ENCODE results near the gene TPCN1.
A peak's percentile ranks its signal among the peaks of the same experiment; 100 is the strongest.

TPCN1 gene

DNA sequence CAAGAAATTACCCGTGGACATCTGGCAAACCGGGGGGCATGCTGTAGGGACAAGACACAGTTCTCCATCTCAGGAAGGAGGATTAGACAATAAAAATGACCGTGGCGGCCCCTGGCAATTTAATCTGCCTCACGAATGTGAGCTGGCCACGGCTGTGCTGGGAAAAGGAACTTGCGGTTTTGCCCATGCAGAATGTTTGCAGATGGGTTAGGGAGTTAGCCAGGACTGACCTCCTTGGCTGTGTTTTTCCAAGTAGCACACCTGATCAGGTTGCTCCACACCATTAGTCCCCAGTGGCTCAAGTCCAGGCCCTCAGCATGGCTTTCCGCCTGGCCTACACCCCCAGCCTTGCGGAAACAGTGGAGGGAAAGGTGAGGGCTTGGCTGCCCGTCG is 20.8 kb downstream of the TPCN1 start:
- no peak for DNase-seq (ENCODE audit: low spot score)

DNA sequence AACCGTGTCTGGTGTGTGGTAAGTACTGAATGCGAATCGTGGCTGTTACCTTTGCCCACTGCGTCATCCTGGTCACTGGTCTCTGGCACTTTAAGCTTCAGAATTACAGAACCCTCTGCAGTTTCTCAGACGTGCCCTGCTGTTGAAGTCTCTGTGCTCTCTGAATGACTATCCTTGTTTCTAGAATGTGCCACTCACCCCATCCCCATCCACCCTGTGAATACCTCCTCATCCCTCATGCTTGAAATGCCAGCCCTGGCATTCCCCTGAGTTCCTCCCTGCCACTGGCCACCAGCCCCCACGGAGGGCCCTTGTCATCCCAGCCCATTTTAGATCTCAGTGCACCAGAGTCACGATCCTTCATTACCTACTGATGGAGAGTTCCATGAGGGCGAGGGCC is 21.3 kb downstream of the TPCN1 start:
- no peak for DNase-seq (ENCODE audit: low spot score)

DNA sequence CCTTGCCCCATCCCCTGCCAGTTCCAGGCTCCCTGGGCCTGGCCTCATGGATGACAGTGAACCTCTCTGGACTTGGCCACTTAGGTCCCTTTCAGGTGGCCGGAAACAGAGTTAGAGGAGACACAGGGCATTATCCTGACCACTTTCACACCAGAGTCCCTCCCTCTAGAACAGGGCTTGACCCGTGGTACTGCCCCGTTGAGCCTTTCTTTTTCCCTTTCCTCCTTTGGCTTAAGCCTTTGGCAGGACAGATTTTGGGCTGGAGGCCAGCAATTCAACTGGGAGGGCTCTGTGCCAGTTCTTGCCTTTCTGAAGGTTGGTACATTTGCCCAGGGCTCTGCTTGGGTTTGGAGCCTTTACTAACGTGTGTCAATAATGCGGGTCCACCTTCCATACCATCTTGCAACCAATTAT is 22.8 kb downstream of the TPCN1 start:
- no peak for DNase-seq (ENCODE audit: low spot score)

DNA sequence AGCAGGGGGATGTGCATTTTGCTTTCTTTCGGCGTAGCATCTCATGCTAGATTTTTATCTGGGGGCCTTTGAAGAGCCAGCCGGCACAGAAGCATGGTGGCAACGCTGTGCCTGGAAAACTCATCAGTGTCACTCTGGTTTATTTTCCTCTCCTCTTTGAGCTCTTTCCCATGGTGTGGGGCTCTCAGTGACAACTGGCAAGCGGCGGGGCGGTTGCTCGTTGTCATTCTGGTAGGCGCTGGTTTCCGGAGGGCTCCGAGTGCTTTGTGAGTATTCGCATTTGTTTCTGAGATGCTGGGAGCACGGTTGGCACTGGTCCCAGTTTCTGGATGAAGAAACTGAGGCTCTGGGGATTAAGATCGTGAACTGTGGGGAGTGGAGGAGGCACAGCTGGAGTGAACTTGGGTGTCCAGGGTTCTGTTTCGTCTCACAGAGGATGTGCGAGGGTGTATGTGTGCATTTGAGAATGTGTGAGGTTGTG is 23.3 kb downstream of the TPCN1 start:
- no peak for DNase-seq (ENCODE audit: low spot score)

DNA sequence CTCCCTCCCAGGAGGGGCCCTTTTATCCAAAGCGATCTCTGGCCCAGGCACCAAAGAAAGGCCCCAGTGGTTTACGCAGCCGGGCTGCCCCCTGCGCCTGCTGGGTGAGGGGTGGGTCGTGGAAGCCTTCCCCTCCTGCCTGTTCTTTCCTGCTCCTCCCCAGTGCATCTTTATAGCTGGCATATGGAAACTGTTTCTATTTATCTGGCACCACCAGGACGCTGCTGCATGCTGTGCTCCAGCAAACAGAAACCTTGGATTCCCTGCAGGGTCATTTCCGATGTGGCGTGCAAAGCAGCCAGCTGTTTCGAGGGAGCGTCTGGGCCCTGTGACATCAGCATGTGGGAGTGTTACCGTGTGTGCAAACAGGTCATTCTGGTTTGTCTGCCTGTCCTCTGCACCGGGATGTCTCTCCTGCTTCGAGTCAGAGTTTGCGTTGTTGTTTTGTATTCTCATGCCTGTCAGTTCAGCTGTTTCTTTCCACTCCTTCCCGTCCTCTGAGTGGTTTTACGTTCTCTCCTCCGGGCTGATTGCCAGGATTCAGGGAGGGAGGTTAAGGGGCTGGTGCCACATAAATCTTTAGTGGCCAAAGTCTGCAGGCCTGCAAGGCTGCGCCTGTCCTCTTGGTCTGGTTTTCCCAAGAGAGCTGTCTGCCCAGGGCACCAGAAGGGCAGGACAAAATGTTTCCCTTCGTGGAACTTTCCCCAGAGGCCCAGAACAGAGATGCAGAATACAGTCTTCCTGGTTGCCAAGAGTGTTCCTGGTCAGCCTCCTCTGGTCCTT is 24.6 kb downstream of the TPCN1 start:
- peak; percentile 91 for DNase-seq (ENCODE audit: low spot score)

DNA sequence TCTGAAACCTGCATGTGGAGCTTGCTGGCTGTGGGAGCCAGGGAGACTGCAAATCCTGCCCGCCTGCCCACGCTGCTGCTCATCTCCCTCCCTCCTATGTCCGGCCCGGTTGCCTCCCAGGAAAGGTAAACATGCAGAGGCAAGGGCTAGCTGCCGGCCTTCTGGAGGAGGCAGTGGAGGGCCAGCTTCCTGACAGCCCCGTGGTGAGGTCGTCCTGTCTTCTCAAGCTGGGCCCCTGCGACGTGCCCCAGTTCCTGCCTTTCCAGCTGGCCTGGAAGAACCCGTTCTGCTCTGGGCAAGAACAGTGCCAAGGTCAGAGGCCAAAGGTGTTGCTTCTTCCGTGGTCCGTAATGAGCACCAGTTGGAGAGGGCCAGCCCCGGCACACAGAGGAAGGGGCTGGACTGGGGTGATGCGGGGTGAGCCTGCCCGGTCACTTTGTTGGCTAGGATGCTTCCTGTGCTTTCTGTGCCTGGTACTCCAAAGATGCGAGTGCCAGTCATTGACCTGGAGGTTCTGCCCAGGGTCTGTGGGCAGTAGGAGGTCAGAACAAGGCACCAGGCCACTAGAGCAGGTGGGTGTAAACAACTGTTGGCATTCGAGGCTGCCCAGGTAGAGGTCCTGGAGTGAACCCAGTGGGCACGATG is 25.3 kb downstream of the TPCN1 start:
- no peak for DNase-seq (ENCODE audit: low spot score)

DNA sequence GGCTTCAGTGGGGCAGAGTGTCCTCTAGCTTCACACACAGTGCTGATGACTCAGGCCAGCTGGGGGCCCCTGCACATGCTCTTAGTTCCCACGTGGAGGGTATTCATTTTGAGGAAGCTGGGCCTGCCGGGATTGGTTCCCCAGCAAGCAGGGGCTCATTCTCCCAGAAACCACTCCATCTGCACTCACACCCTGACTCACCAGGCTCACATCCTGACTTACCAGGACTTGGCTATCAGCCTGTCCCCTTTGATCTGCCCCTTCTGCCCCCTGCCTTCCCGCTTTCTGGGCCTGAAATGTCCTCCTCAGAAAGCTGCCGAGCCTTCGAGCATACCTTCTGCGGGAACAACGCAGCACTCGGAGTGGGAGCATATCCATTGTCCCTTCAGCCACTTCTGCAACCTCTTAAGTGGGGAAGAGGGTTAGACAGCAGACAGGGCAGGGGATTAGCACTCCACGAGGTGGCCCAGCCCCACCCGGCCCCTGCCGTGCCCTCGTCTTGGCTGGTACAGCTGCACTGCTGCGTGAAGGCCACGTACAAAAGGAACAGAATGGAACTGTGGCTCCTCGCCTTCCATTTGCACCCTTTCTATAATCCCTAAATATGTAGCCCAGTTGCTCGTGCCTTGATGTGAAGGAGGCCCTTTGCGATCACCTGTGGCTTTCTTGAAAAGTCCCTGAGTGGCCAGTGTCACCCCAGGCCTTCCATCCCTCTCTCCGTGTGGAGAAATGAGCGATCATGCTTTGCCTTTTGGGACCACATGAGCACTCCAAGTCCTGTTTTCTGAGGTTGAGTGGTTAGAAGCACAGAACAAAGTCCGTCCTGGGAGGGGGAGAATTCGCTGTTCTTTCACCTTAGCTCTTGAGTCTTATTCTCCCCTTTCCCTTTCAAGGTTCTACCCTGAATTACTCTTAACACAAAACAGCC is 26.1 kb downstream of the TPCN1 start:
- DNase-seq (ENCODE audit: low spot score): no peak

DNA sequence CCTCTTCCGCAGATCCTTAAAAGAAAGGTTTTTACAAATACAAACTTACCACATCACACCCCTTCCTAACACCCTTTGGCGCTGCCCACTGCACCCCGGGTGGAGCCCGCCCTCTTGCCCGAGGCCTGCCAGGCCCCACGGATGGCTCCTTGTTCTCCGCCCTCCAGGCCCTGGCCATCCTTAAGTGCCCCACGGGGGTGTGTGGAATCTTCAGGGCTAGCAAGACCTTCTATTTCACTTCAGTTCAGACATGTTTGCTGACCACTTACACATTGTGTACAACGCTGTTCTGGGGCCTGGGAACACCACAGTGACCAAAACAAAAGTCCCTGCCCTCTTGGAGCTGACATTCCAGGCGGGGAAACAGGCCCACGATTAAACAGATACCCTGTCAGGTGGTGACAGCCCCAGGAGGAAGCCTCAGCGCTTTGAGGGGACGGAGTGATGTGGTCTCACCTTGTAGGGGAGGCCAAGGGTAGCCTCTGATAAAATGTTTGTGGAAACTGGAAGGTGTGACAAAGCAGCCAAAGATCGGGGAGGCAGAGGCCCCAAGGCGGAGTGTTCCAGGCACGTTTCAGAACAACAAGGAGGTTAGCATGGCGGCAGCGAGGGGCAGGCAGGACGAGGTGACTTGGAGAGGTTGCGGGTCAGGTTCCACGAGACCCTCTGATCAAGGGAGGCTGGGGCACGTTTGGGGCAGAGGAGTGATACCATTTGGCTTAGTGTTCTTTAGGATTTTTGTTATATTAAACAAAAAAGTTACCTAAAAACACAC is 27.0 kb downstream of the TPCN1 start:
- no peak for DNase-seq (ENCODE audit: low spot score)

DNA sequence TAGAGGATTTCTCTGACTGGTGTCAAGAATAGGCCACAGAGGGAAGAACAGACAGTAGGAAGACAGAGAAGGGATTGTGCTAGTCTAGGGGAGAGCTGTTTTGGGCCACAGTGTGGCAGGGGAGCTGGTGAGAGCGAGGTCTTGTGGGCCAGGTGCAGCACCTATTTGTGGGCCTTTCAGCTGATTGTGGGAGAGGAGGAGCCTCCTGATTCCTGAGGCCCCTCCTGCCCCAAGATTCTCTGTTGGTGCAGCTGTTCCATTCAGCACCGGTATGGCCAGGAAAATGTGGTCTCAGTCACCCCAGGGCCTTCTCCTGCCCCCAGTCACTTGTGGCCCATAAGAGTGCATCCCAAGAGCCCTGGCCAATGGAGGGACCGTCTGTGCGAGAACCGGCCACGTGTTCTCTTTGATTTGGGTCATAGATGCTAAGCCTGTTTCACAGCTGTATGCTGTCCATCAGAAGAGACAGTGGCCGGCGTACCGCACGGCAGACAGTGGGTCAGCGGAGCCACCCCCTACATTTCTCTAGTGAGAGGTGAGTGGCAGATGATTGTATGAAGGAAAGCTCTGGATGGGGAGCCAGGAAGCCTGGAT is 27.7 kb downstream of the TPCN1 start:
- DNase-seq (ENCODE audit: low spot score): no peak

DNA sequence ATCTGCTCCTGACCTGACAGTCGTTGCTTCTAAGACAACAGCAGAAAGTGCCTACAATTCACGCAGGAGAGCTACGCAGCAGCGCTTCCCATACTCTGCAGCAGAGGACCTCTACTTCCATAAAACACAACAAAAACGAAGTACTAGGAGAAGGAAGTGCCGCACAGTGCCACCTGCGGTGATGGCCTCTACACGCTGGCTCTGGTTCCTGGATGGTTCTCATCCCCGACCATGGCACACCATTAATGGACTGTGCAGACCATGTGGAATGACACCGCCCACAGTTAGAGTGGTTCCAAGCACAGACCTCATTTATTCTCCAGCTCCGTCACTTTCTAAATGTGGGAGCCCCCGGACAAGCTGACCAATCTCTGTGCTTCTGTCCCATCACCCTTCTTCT is 28.3 kb downstream of the TPCN1 start:
- no peak for DNase-seq (ENCODE audit: low spot score)

DNA sequence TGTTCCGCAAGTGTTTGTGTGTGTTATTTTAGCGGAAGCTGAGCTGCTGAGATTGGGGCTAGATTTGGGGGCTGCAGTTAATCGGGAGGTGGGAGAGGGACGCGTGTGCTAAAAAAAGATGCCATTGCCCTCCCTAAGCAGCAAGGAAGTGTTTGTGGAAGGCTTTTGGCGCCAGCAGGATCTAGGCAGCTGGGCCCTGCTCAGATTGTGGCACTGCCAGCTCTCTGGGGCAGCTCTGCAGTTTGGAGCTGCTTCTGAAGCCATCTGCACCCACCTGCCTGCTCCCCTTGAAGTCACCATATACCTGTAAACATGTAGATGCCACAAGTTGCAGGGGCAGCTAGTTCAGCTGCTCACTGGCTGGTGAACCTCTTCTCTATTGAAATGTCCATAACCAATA is 28.8 kb downstream of the TPCN1 start:
- no peak for DNase-seq (ENCODE audit: low spot score)

DNA sequence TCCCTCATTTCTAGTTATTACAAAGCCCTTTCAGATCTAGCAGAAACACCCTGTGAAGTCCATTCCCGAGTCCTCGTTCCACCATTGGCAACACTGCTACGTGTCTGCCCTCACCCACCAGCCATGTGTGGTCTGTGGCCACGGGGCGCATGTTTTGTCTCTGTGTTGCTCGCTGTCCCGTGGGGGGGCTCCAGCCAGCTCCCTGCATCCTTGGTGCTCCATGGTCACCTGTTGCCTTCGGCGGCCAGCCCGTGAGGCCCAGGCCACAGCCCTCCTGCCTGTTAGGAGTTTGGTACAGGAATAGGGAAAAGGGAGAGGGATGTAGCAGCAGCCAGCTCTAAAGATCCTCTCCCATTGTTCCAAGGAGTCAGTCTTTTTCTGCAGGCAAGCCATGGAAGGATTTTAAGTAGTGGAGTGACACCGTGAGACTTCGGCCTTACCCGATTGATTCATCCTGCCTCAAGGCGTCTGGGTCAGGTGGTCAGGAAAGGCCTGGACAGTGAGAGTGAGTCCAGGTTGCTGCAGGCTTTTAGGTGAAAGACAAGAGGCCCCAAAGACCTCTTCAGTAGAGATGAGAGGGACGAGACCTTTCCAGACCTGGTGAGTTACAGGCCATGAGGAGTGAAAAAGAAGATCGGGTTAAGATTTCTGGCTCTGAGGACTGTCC is 30.3 kb downstream of the TPCN1 start:
- DNase-seq (ENCODE audit: low spot score): no peak

DNA sequence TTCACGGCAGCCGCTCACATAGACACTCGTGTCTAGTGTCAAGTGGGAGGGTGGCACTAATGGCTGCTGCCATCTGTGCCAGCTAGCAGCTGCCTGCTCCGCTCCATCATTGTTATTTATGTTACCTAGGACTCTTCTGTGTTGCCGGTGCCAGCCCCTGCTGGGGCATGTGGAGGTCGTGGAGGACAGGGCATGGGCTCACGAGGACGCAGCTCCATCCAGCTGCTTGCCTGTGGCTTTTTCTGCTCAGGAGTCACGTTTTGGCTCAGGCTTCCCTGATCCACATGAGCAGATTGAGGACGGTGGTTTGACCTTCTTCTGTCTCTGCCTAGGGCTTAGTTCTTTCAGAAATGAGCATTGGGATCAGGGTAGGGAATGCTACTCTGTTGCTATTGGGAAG is 31.2 kb downstream of the TPCN1 start:
- DNase-seq (ENCODE audit: low spot score): no peak

DNA sequence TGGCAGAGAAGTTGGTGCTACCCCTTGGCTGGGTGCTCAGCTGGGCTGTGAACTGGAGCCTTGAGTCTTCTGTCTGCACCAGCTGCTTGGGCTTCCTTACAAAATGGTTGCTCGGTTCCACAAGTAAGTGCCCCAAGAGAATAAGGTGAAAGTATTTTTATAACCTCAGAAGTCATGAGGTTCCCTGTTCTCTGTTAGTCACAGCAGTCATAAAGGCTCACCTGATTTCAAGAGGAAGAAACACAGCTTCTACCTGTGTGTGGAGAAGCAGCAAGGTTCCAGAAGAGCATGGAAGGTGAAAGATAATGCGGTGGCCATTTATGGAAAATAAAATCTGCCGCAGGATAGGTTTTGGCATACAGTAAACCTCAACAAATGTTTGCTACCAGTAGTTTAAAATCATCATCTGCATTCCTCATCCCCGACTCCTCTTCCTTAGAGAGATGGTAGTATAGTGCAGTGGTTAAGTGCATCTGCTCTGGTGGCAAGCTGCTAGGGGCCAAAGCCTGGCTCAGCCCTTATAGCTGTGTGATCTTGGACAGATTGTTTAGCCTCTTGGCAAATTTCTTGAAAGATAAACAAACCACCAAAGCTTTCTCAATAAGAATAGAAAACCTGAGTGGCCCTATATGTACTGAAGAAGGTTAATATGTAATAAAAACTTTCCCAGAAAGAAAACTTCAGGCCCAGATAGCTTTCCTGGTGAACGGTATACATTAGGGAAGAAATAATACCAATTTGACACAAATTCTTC is 32.4 kb downstream of the TPCN1 start:
- DNase-seq (ENCODE audit: low spot score): no peak

DNA sequence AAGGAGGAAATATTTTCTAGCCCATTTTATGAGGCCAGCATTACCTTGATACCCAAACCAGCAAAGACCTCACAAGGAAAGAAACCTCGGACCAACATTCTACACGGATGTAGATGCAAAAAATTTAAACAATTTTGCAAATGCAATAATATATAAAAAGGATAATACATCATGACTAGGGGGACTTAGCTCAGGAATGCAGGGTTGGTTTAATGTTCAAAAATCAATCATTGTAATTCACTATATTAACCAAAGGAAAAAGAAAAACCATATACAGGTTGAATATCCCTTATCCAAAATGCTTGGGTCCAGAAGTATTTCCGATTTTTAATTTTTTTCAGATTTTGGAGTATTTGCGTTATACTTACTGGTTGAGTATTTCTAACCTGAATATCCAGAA is 33.0 kb downstream of the TPCN1 start:
- no peak for DNase-seq (ENCODE audit: low spot score)

DNA sequence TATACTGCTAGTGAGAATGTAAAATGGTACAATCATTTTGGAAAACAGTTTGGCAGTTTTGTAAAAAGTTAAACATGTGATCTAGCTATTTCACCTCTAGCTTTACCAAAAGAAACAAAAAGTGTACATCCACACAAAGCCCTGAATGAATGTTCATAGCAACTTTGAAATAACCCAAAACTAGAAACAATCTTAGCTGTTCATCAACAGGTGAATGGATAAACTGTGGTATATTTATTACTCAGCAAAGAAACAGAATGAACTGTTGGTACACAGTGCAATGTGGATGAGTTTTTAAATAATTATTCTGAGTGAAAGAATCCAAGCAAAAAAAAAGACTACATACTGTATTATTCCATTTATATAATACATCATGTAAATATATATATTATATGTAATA is 36.3 kb downstream of the TPCN1 start:
- DNase-seq (ENCODE audit: low spot score): no peak

DNA sequence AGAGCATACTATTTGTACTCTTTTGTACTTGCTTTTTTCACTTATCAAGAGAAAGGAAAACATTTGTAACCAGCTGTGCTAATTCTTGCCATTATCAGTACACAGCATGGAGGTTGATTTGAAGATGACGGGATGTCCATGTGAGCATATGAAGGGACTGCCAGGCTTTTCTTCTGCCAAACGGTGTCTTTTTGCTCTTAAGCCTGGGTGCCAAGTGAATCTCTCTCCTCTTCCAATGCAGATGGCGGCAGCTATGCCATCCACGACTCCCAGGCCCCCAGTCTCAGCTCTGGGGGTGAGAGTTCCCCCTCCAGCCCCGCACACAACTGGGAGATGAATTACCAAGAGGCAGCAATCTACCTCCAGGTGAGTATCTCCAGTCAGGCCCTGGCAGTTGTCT is 38.9 kb downstream of the TPCN1 start:
- DNase-seq (ENCODE audit: low spot score): no peak

DNA sequence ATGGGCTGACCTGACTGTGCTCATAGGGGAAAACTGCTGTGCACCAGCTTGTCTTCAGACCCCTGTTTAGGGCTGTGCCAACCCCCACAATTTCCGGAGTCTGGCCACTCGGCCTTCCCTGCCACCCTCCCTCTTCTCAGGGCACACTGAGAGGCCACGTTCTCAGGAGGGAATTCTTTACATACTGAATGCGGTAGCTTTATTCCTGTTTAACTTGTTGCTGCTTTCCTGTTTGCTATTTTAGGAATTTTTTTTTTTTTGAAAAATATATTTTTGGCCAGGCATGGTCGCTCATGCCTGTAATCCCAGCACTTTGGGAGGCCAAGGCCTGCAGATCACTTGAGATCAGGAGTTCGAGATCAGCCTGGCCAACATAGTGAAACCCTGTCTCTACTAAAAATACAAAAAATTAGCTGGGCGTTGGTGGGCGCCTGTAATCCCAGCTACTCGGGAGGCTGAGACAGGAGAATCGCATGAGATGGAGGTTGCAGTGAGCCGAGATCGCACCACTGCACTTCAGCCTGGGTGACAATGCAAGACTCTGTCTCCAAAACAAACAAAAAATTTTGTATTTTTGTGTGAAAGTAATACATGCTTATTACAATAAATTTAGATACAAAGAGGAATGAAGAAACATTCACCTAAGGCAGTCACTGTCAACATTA is 39.5 kb downstream of the TPCN1 start:
- no peak for DNase-seq (ENCODE audit: low spot score)

DNA sequence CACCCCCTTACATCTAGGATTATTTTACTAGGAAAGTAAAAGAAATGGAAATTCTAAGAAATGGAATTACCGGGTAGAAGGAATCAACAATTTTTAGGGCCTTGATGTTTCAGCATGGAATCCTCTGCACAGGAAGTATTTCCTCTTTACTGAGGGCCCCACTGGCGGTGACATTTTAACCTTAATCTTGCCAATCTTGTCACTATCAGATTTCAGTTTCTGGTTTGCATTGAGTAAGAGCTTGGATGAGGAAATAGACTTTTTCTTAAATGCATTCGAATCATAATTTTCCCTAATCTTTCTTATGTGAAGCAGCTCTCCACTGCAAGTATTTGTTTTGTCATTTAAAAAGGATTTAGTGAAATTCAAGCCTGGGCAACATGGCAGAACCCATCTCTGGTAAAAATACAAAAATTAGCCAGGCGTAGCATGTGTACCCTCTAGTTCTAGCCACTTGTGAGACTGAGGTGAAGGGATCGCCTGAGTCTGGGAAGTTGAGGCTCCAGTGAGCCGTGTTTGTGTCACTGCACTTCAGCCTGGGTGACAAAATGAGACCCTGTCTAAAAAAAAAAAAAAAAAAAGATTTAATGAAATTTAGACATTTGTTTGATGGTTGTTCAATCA is 40.7 kb downstream of the TPCN1 start:
- no peak for DNase-seq (ENCODE audit: low spot score)
